ENCODE data around the gene OR51B5.
"Not testable (repeated sequence)": the region's sequence is repeated elsewhere in the genome, so short reads cannot be mapped to it uniquely, and the experiment has no call there.

Gene OR51B5

DNA sequence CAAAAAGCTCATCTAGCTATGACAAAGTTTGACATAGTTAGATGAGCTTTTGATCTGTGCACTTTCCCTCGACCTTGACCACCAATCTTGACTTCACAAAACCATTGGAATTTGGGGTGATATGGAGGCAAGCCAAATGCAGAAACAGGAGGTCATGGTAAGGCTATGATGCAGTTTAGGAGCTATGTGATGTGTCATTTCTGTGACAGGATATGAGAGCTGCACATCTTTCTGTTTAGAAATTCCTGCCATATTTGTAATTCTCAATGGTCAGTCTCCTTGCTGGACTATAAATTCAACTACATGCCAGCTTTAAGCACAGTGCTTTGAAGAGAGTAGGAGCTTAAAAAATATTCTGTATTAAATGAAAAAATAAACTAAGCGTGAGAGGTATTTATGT is 20.9 kb upstream of the OR51B5 start:
- Histone ChIP-seq H3K4me2 (ENCODE audit: low read length) (no peak overlapping the region), H2AFZ (no peak overlapping the region), H3K4me3 (ENCODE audit: low read depth, low read length) (no peak overlapping the region), H3K36me3 (ENCODE audit: control insufficient read depth, insufficient read depth, low read length) (no peaks in the 10 kb centered on the region), H3K4me1 (no peaks in the 10 kb centered on the region), H3K27me3 (ENCODE audit: control insufficient read depth, insufficient read depth, low read length) (no peaks in the 10 kb centered on the region), H3K9me3 (ENCODE audit: control insufficient read depth, low read length) (no peaks in the 10 kb centered on the region), H3K27ac (no peak overlapping the region), H3K79me2 (no peaks in the 10 kb centered on the region), H3K9ac (no peak overlapping the region)
- TF ChIP-seq, protein P1, sequence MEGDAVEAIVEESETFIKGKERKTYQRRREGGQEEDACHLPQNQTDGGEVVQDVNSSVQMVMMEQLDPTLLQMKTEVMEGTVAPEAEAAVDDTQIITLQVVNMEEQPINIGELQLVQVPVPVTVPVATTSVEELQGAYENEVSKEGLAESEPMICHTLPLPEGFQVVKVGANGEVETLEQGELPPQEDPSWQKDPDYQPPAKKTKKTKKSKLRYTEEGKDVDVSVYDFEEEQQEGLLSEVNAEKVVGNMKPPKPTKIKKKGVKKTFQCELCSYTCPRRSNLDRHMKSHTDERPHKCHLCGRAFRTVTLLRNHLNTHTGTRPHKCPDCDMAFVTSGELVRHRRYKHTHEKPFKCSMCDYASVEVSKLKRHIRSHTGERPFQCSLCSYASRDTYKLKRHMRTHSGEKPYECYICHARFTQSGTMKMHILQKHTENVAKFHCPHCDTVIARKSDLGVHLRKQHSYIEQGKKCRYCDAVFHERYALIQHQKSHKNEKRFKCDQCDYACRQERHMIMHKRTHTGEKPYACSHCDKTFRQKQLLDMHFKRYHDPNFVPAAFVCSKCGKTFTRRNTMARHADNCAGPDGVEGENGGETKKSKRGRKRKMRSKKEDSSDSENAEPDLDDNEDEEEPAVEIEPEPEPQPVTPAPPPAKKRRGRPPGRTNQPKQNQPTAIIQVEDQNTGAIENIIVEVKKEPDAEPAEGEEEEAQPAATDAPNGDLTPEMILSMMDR (IDR thresholded peaks at IDR 0.05): no peak

DNA sequence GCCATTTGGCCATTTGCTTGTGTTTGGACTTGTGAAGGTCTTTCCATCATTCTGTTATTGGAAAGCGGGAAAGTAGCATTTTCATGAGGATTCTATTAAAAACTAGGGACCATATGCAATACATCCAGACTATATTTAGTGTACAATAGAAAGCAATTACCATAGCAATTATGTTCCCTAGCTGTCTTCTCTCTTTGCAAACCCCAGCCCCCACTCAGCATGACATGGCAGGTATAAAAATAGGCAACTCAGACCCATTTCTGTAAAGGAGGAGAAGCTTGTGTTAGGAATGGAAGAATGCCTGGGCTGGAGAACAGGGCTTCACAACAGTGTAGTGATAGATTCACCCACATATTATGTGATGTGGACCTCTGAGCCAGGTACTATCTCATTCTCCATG is 20.4 kb upstream of the OR51B5 start:
- no peaks in the 10 kb centered on the region for H3K36me3 ChIP-seq (ENCODE audit: control insufficient read depth, insufficient read depth, low read length)
- H3K9ac ChIP-seq: no peak overlapping the region
- no peak overlapping the region for H3K4me2 ChIP-seq (ENCODE audit: low read length)
- H3K9me3 ChIP-seq (ENCODE audit: control insufficient read depth, low read length): no peaks in the 10 kb centered on the region
- no peak overlapping the region for H3K27ac ChIP-seq
- no peaks in the 10 kb centered on the region for H3K79me2 ChIP-seq
- H2AFZ ChIP-seq: no peak overlapping the region
- TF ChIP-seq, protein P1 (IDR thresholded peaks at IDR 0.05): no peak
- no peaks in the 10 kb centered on the region for H3K4me1 ChIP-seq
- no peaks in the 10 kb centered on the region for H3K27me3 ChIP-seq (ENCODE audit: control insufficient read depth, insufficient read depth, low read length)
- no peak overlapping the region for H3K4me3 ChIP-seq (ENCODE audit: low read depth, low read length)

DNA sequence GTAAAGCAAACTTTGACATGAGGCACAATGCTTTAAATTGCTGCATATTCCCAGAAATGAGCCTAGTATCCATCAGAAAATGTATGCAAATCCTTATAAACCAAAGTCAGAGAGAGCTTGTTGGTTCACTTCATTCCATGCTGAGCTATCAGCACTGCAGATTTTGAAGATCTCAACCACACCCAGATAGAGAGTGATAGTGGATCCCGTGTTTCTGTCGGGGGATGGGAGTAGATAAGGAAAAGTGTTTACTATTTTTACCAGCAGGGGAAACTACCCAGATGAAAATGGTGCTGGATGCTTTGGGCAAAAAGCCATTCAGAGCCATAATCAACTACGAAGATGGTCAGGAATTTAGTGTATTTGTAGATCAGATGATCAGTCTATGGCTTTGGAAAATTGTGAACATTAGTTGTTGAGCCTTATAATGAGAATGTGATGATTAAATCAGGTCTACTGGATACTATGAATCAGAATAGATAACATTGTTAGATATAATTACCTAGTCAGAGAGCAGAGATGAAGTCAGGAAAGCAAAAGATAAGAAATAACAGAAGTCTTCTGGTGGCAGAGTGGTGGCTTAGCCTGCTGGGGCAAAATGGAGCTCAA is 18.8 kb upstream of the OR51B5 start:
- no peaks in the 10 kb centered on the region for H3K36me3 ChIP-seq (ENCODE audit: control insufficient read depth, insufficient read depth, low read length)
- no peaks in the 10 kb centered on the region for H3K79me2 ChIP-seq
- no peak overlapping the region for H3K27ac ChIP-seq
- no peak overlapping the region for H3K4me2 ChIP-seq (ENCODE audit: low read length)
- no peaks in the 10 kb centered on the region for H3K9me3 ChIP-seq (ENCODE audit: control insufficient read depth, low read length)
- H3K4me3 ChIP-seq (ENCODE audit: low read depth, low read length): no peak overlapping the region
- TF ChIP-seq, protein P1 (IDR thresholded peaks at IDR 0.05): no peak
- H2AFZ ChIP-seq: no peak overlapping the region
- no peaks in the 10 kb centered on the region for H3K27me3 ChIP-seq (ENCODE audit: control insufficient read depth, insufficient read depth, low read length)
- H3K4me1 ChIP-seq: no peaks in the 10 kb centered on the region
- H3K9ac ChIP-seq: no peak overlapping the region

DNA sequence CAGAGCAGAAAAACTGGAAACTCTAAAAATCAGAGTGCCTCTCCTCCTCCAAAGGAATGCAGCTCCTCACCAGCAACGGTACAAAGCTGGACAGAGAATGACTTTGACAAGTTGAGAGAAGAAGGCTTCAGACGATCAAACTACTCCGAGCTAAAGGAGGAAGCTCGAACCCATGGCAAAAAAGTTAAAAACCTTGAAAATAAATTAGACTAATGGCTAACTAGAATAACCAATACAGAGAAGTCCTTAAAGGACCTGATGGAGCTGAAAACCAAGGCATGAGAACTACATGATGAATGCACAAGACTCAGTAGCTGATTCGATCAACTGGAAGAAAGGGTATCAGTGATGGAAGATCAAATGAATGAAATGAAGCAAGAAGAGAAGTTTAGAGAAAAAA is 12.7 kb upstream of the OR51B5 start:
- not testable (repeated sequence) for H3K4me2 ChIP-seq (ENCODE audit: low read length); H3K9ac ChIP-seq; H3K4me1 ChIP-seq; H3K27ac ChIP-seq; H3K79me2 ChIP-seq; H3K9me3 ChIP-seq (ENCODE audit: control insufficient read depth, low read length); H2AFZ ChIP-seq; H3K27me3 ChIP-seq (ENCODE audit: control insufficient read depth, insufficient read depth, low read length); H3K36me3 ChIP-seq (ENCODE audit: control insufficient read depth, insufficient read depth, low read length); H3K4me3 ChIP-seq (ENCODE audit: low read depth, low read length)

DNA sequence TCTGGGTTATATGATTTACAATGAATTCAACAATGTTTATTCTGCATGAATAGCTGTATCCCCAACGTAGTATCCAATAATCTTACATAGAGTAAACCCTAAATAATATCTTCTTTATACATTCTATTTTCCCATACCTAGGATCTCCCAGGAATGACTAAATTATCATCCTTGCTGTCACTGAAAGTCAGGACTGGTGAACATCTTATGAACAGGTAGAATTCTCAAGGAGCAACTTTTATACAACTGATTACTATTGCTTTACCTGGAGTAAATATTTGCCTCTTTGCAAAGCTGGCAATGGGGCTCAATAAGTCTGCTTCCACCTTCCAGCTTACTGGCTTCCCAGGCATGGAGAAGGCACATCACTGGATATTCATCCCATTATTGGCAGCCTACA is 7.9 kb upstream of the OR51B5 start, which contains the start of gene OR51B6:
Gene OR51B6, plus strand, starts transcription at position 301 of the 400 bp plus-strand sequence. Its CDS starts 0 bp downstream, at position 301.
- TF ChIP-seq, protein P1 (IDR thresholded peaks at IDR 0.05): no peak
- Histone ChIP-seq H3K4me2 (ENCODE audit: low read length) (no peak within 1 kb of the TSS), H3K4me3 (ENCODE audit: low read depth, low read length) (no peak within 1 kb of the TSS)

More for the DNA sequence above, 7.9 kb upstream of the OR51B5 start, which contains the start of gene OR51B6:
- H3K79me2 ChIP-seq: no peaks in the 10 kb centered on the region
- no peaks in the 10 kb centered on the region for H3K27me3 ChIP-seq (ENCODE audit: control insufficient read depth, insufficient read depth, low read length)
- no peak within 1 kb of the TSS for H2AFZ ChIP-seq
- H3K36me3 ChIP-seq (ENCODE audit: control insufficient read depth, insufficient read depth, low read length): no peaks in the 10 kb centered on the region
- no peaks in the 10 kb centered on the region for H3K4me1 ChIP-seq
- no peaks in the 10 kb centered on the region for H3K9me3 ChIP-seq (ENCODE audit: control insufficient read depth, low read length)
- H3K9ac ChIP-seq: no peak within 1 kb of the TSS
- H3K27ac ChIP-seq: no peak within 1 kb of the TSS

All from parathyroid adenoma (tissue), 2 donors.